ENCODE measurements around the gene ZNF598.
A peak's percentile ranks its signal among the peaks of the same experiment; 100 is the strongest.

GRCh38 chr16:2033057-2033908 lies 23.7 kb upstream of the ZNF598 start:
- no peak for TF ChIP-seq CTCF (IDR thresholded peaks at IDR 0.05)
- no peak for TF ChIP-seq POLR2A (IDR thresholded peaks at IDR 0.05)
- peak; percentile 17 to 43 (median 23) for TF ChIP-seq POLR2AphosphoS5 (IDR thresholded peaks at IDR 0.05)

Measured in breast epithelium (tissue), 3 donors.